Measurements from ENCODE around the gene UBLCP1. TPM values are rescaled to one million over a fixed set of nuclear protein-coding genes. Genes with fewer than 3 reads are reported as not detected.

Gene UBLCP1
- total RNA-seq, 1 donor from 2014 or later, result 27.8 TPM

DNA sequence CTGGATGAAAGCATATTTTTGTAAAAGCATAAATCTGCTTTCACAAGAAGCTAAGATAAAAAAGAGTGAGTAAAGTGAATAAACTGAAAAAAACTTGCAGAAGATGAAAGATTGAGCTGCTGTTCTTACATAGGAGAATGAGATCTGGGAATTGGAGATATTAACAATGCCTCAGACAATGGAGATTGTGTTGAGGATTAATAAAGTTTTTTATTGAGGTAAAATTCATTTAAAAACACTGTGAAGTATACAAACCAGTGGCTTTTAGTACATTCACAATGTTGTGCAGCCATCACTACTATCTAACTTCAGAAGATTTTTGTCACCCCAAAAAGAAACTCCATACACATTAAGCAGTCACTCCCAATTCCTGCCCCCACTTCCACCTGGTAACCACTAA lies 19.7 kb upstream of the UBLCP1 start:
- H3K27ac Mint-ChIP-seq, result no peak overlapping the region
- no peak for DNase-seq (ENCODE audit: low spot score in 2 of 2, unreplicated experiment in 2 of 2)
- no peaks in the 10 kb centered on the region for H3K36me3 Mint-ChIP-seq
- no peaks in the 10 kb centered on the region for H3K9me3 Mint-ChIP-seq
- no peak overlapping the region for H3K4me3 Mint-ChIP-seq
- peaks cover 4% of the 10 kb centered on the region for H3K4me1 Mint-ChIP-seq
- H3K27me3 Mint-ChIP-seq (ENCODE audit: low read depth), result peaks cover 32% of the 10 kb centered on the region
- TF ChIP-seq, protein P1, sequence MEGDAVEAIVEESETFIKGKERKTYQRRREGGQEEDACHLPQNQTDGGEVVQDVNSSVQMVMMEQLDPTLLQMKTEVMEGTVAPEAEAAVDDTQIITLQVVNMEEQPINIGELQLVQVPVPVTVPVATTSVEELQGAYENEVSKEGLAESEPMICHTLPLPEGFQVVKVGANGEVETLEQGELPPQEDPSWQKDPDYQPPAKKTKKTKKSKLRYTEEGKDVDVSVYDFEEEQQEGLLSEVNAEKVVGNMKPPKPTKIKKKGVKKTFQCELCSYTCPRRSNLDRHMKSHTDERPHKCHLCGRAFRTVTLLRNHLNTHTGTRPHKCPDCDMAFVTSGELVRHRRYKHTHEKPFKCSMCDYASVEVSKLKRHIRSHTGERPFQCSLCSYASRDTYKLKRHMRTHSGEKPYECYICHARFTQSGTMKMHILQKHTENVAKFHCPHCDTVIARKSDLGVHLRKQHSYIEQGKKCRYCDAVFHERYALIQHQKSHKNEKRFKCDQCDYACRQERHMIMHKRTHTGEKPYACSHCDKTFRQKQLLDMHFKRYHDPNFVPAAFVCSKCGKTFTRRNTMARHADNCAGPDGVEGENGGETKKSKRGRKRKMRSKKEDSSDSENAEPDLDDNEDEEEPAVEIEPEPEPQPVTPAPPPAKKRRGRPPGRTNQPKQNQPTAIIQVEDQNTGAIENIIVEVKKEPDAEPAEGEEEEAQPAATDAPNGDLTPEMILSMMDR (IDR thresholded peaks at IDR 0.05; ENCODE audit: unreplicated experiment), result no peak

DNA sequence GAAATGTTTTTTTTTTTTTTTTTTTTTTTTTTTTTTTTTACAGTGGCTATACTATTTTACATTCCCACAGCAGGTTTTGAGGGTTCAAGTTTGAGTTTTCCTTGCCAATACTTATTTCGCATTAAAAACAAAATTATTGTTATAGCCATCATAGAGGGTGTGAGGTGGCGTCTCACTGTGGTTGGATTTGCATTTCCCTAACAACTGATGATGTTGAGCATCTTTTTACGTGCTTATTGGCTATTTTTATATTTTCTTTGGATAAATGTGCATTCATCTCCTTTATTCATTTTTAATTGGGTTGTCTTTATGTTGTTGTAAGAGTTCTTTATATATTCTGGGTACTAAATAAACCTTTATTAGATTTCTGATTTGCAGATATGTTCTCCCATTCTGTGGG lies 18.9 kb upstream of the UBLCP1 start:
- TF ChIP-seq, protein P1 (IDR thresholded peaks at IDR 0.05; ENCODE audit: unreplicated experiment), result no peak
- no peak overlapping the region for H3K27ac Mint-ChIP-seq
- no peak overlapping the region for H3K4me3 Mint-ChIP-seq
- H3K36me3 Mint-ChIP-seq, result no peaks in the 10 kb centered on the region
- no peaks in the 10 kb centered on the region for H3K9me3 Mint-ChIP-seq
- no peak for DNase-seq (ENCODE audit: low spot score in 2 of 2, unreplicated experiment in 2 of 2)
- H3K27me3 Mint-ChIP-seq (ENCODE audit: low read depth), result peaks cover 39% of the 10 kb centered on the region
- H3K4me1 Mint-ChIP-seq, result peaks cover 4% of the 10 kb centered on the region

DNA sequence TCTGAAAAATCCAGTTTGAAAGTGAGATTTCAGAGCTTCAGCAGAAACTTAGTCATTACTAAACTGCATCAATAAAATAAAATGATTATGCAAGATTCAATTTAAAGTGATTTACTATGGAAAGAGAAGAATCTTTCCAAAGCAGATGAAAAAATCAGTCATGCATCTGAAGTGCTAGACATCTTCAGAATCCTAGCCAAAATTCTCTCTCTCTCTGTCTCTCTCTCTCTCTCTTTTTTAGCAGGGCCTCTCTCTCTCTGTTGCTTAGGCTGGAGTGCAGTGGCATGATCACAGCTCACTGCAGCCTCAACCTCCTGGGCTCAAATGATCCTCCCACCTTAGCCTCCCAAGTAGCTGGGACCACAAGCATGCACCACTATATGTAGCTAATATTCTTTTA lies 18.2 kb upstream of the UBLCP1 start:
- Mint-ChIP-seq H3K36me3 (no peaks in the 10 kb centered on the region), H3K4me3 (no peak overlapping the region), H3K9me3 (no peaks in the 10 kb centered on the region), H3K27ac (no peak overlapping the region), H3K27me3 (ENCODE audit: low read depth) (peaks cover 46% of the 10 kb centered on the region), H3K4me1 (peaks cover 4% of the 10 kb centered on the region)
- TF ChIP-seq, protein P1 (IDR thresholded peaks at IDR 0.05; ENCODE audit: unreplicated experiment), result no peak
- no peak for DNase-seq (ENCODE audit: low spot score in 2 of 2, unreplicated experiment in 2 of 2)

DNA sequence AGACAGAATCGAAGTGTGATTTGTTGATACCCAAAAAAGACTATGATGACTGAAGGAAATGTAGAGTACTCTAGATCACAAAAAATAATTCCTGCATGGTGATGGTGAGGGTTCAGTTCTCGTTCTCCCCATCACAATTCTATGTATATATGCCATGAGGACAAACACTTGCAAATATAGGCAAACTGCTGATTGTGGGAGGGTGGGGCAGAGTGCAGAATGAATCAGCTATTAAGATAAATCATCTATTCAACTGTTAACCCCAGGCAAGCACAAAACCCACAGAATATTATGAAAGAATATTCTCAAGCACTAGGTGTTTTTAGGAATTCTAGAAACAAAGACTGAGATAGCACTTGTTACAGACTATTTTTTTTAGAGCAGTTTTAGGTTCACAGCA lies 13.9 kb upstream of the UBLCP1 start:
- H3K4me1 Mint-ChIP-seq, result no peaks in the 10 kb centered on the region
- H3K9me3 Mint-ChIP-seq, result no peaks in the 10 kb centered on the region
- DNase-seq (ENCODE audit: low spot score in 2 of 2, unreplicated experiment in 2 of 2), result no peak
- H3K4me3 Mint-ChIP-seq, result no peak overlapping the region
- TF ChIP-seq, protein P1 (IDR thresholded peaks at IDR 0.05; ENCODE audit: unreplicated experiment), result no peak
- no peaks in the 10 kb centered on the region for H3K36me3 Mint-ChIP-seq
- H3K27ac Mint-ChIP-seq, result no peak overlapping the region
- peaks cover 54% of the 10 kb centered on the region for H3K27me3 Mint-ChIP-seq (ENCODE audit: low read depth)

DNA sequence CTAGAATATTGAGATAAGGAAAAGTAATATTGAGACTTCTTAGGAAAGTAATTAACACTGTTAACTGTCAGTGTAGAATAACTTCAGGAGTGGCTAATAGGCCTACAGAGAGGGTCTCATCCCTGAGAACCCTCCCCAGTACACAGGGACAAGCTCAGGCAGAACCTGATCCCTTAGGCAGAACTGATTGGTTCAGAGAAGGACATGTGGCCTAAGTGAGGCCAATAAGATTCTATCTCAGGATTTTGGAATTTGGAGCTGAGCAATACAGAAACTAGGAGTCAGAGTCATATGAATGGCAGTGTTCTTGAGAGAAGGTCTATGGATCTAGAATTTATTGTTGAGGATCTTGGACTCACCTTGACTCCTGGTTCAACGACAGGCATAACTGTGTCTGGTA lies 10.9 kb upstream of the UBLCP1 start:
- no peak overlapping the region for H3K27ac Mint-ChIP-seq
- no peak for DNase-seq (ENCODE audit: low spot score in 2 of 2, unreplicated experiment in 2 of 2)
- H3K4me3 Mint-ChIP-seq, result no peak overlapping the region
- no peaks in the 10 kb centered on the region for H3K36me3 Mint-ChIP-seq
- no peaks in the 10 kb centered on the region for H3K4me1 Mint-ChIP-seq
- H3K27me3 Mint-ChIP-seq (ENCODE audit: low read depth), result peaks cover 63% of the 10 kb centered on the region
- no peaks in the 10 kb centered on the region for H3K9me3 Mint-ChIP-seq
- TF ChIP-seq, protein P1 (IDR thresholded peaks at IDR 0.05; ENCODE audit: unreplicated experiment), result no peak

DNA sequence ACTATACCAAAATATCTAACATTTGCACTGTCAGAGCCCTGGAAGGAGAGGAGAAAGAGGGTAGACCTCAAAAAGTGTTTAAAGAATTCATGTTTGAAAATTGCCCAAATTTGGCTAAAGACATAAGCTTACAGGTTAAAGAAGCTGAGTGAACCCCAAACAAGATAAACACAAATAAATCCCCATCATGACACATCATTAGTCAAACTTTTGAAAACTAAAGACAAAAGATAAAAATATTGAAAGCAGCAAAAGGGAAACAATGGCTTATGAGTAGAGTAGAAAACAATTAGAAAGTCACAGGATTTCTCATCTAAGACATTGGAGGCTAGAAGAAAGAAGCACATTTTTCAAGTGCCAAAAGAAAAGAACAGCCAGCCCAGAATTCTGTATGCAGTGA lies 6.1 kb upstream of the UBLCP1 start:
- peaks cover 4% of the 10 kb centered on the region for H3K9me3 Mint-ChIP-seq
- no peaks in the 10 kb centered on the region for H3K36me3 Mint-ChIP-seq
- TF ChIP-seq, protein P1 (IDR thresholded peaks at IDR 0.05; ENCODE audit: unreplicated experiment), result no peak
- H3K4me3 Mint-ChIP-seq, result no peak overlapping the region
- H3K27me3 Mint-ChIP-seq (ENCODE audit: low read depth), result peaks cover 64% of the 10 kb centered on the region
- no peak for DNase-seq (ENCODE audit: low spot score in 2 of 2, unreplicated experiment in 2 of 2)
- H3K27ac Mint-ChIP-seq, result no peak overlapping the region
- H3K4me1 Mint-ChIP-seq, result peaks cover 2% of the 10 kb centered on the region

Measured in mesothelial cell of epicardium (in vitro differentiated cells).